Measurements from ENCODE around the gene TMEM134. TPM values are rescaled to one million over a fixed set of nuclear protein-coding genes. Genes with fewer than 3 reads are reported as not detected.

The TMEM134 gene
- 10 to 100 TPM; 57.8 to 65.7 (median 61.2) TPM for total RNA-seq
- 26.1 TPM for total RNA-seq (2013)

- Mint-ChIP-seq H3K27ac (peak within 1 kb of the TSS; percentile 78 to 82), H3K9me3 (no peaks in the 10 kb centered on the region), H3K36me3 (no peaks in the 10 kb centered on the region), H3K4me1 (peaks cover 12 to 37% of the 10 kb centered on the region in 2 donors), H3K4me3 (peak within 1 kb of the TSS; percentile 85), H3K27me3 (ENCODE audit: low read depth in 2 of 2) (no peaks in the 10 kb centered on the region)
- intact Hi-C loops (cut with micrococcal nuclease): loop anchor here (1.0 to 5.0 kb wide), 3 partner anchors 13 to 67 kb away; partner anchors contain the start of genes PPP1CA and TBC1D10C
- WGBS (ENCODE audit: insufficient coverage): under 1% methylated on average over 76 of the region's 76 CpGs
- peaks cover 6% of the 10 kb centered on the region for H3K36me3 ChIP-seq (ENCODE audit: control insufficient read depth, insufficient read depth, low read length)
- ATAC-seq (peak; percentile 84 to 94 (median 84)), DNase-seq (peak; percentile 88 to 94)
- H3K9me3 ChIP-seq (ENCODE audit: control insufficient read depth, insufficient read depth, low read length): no peaks in the 10 kb centered on the region
- H3K4me3 ChIP-seq (ENCODE audit: low read length): peak within 1 kb of the TSS; percentile 66
- H3K4me1 ChIP-seq (ENCODE audit: control insufficient read depth, insufficient read depth, low read length): peaks cover 38% of the 10 kb centered on the region
- H3K27me3 ChIP-seq (ENCODE audit: control insufficient read depth, insufficient read depth, low read length): no peaks in the 10 kb centered on the region
- TF ChIP-seq CTCF (IDR thresholded peaks at IDR 0.05): no peak
- peak within 1 kb of the TSS; percentile 89 for H3K27ac ChIP-seq (ENCODE audit: low read length)
Observed at GRCh38 chr11:67468759-67469507, at the start of gene TMEM134. TSS of gene TMEM134 (minus strand) at chr11:67469251. CDS start at chr11:67469192, 59 bp downstream.

GRCh38 chr11:67517784-67518552 lies 48.9 kb upstream of the TMEM134 start:
- no peak for DNase-seq
- H3K4me3 ChIP-seq (ENCODE audit: low read length): no peak overlapping the region
- H3K4me3 Mint-ChIP-seq: no peak overlapping the region
- no peaks in the 10 kb centered on the region for H3K4me1 ChIP-seq (ENCODE audit: control insufficient read depth, insufficient read depth, low read length)
- no peak overlapping the region for H3K27ac Mint-ChIP-seq
- H3K36me3 Mint-ChIP-seq: no peaks in the 10 kb centered on the region
- no peaks in the 10 kb centered on the region for H3K4me1 Mint-ChIP-seq
- no peak for ATAC-seq
- peaks cover 10 to 17% of the 10 kb centered on the region in 2 donors for H3K27me3 Mint-ChIP-seq (ENCODE audit: low read depth in 2 of 2)
- H3K27me3 ChIP-seq (ENCODE audit: control insufficient read depth, insufficient read depth, low read length): no peaks in the 10 kb centered on the region
- H3K9me3 Mint-ChIP-seq: no peaks in the 10 kb centered on the region
- 86% methylated on average over 10 of the region's 10 CpGs for WGBS (ENCODE audit: insufficient coverage)
- no peaks in the 10 kb centered on the region for H3K36me3 ChIP-seq (ENCODE audit: control insufficient read depth, insufficient read depth, low read length)
- no peak for TF ChIP-seq CTCF (IDR thresholded peaks at IDR 0.05)
- intact Hi-C loops (cut with micrococcal nuclease): no loop called here
- H3K9me3 ChIP-seq (ENCODE audit: control insufficient read depth, insufficient read depth, low read length): no peaks in the 10 kb centered on the region
- H3K27ac ChIP-seq (ENCODE audit: low read length): no peak overlapping the region

- intact Hi-C loops (cut with micrococcal nuclease): no loop called here
- 96% methylated on average over 9 of the region's 9 CpGs for WGBS (ENCODE audit: insufficient coverage)
- no peaks in the 10 kb centered on the region for H3K36me3 Mint-ChIP-seq
- no peak for TF ChIP-seq CTCF (IDR thresholded peaks at IDR 0.05)
- H3K27ac Mint-ChIP-seq: no peak overlapping the region
- Histone ChIP-seq H3K27ac (ENCODE audit: low read length) (no peak overlapping the region), H3K4me1 (ENCODE audit: control insufficient read depth, insufficient read depth, low read length) (no peaks in the 10 kb centered on the region), H3K4me3 (ENCODE audit: low read length) (no peak overlapping the region), H3K27me3 (ENCODE audit: control insufficient read depth, insufficient read depth, low read length) (no peaks in the 10 kb centered on the region), H3K36me3 (ENCODE audit: control insufficient read depth, insufficient read depth, low read length) (no peaks in the 10 kb centered on the region), H3K9me3 (ENCODE audit: control insufficient read depth, insufficient read depth, low read length) (no peaks in the 10 kb centered on the region)
- H3K27me3 Mint-ChIP-seq (ENCODE audit: low read depth in 2 of 2): peaks cover 10 to 17% of the 10 kb centered on the region in 2 donors
- no peaks in the 10 kb centered on the region for H3K9me3 Mint-ChIP-seq
- no peak overlapping the region for H3K4me3 Mint-ChIP-seq
- no peaks in the 10 kb centered on the region for H3K4me1 Mint-ChIP-seq
- DNase-seq (no peak), ATAC-seq (no peak)
Observed at GRCh38 chr11:67516806-67517205, 47.8 kb upstream of the TMEM134 start.
